Memory B cell (primary cell): ENCODE results near the gene ELMO1.
A peak's percentile ranks its signal among the peaks of the same experiment; 100 is the strongest.

Experiments used
- ATAC-seq: fragments of 150-1000 bp; cut with Tn5 transposase; 2 replicates; pipeline ENCODE4 v1.10.0; 2021; ENCODE audit warnings: low read depth, mild to moderate bottlenecking, moderate library complexity
- DNase-seq, 2 donors: peaks; one replicate each; pipeline ENCODE4 v3.0.0; 2022; ENCODE audit warnings: low spot score in 2 of 2
- H3K27ac Mint-ChIP-seq: one replicate; pipeline ENCODE4 v1.8.0; 2022; ENCODE audit warnings: mild to moderate bottlenecking, moderate library complexity, mixed read lengths
- H3K27me3 Mint-ChIP-seq: one replicate; pipeline ENCODE4 v1.8.0; 2022; ENCODE audit warnings: mixed read lengths
- H3K36me3 Mint-ChIP-seq: one replicate; pipeline ENCODE4 v1.8.0; 2022; ENCODE audit warnings: mild to moderate bottlenecking, mixed read lengths
- H3K4me1 Mint-ChIP-seq: one replicate; pipeline ENCODE4 v1.8.0; 2022; ENCODE audit warnings: mixed read lengths
- H3K4me3 Mint-ChIP-seq: one replicate; pipeline ENCODE4 v1.8.0; 2022; ENCODE audit warnings: mild to moderate bottlenecking, moderate library complexity, mixed read lengths
- H3K9me3 Mint-ChIP-seq: one replicate; pipeline ENCODE4 v1.8.0; 2022; ENCODE audit warnings: mixed read lengths

ELMO1 gene

DNA sequence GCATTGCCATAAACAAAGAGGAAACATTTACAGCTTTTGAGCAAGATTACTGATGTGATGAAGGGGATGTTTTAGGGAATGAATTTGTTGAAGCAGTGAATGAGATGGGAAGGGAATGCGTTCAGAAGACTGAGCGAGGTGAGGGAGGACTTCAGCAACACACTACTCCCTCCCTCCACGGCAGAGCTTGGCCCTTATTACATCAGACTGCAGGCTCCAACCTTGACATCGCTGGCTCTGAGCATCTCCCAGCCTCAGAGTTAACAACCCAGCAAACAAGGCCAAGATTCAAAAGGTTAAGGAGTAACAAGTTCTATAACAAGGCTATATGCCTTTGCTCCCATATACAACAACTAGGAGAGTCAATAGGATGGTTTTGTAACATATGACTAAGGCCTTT is 164.4 kb downstream of the ELMO1 start:
- no peak for ATAC-seq
- H3K36me3 Mint-ChIP-seq, result peaks cover 15% of the 10 kb centered on the region
- H3K4me1 Mint-ChIP-seq, result peaks cover 56% of the 10 kb centered on the region
- no peaks in the 10 kb centered on the region for H3K27me3 Mint-ChIP-seq
- peaks cover 2% of the 10 kb centered on the region for H3K9me3 Mint-ChIP-seq
- H3K27ac Mint-ChIP-seq, result no peak overlapping the region
- no peak for DNase-seq
- no peak overlapping the region for H3K4me3 Mint-ChIP-seq

DNA sequence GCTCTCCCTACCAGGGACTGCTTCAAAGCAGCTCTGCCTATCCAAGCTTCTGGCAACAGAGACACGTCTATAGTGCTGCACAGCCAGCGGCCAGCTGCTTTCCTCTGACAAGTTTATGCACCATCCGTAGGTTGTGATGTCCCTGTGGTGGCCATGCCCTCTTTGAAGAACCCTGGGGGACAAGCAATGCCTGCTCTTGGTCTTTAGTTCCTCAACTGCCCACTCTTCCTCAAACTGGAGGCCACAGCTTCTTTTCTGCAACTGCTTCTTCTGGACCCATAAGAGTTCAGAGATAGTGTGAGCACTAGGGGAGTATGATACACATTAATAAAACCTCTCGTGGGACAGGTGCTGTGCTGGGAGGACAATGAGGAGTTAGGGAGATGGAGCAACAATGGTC is 164.9 kb downstream of the ELMO1 start:
- Mint-ChIP-seq H3K9me3 (peaks cover 2% of the 10 kb centered on the region), H3K27me3 (no peaks in the 10 kb centered on the region), H3K27ac (no peak overlapping the region), H3K36me3 (peaks cover 15% of the 10 kb centered on the region), H3K4me3 (no peak overlapping the region), H3K4me1 (peaks cover 51% of the 10 kb centered on the region)
- DNase-seq (no peak), ATAC-seq (no peak)

DNA sequence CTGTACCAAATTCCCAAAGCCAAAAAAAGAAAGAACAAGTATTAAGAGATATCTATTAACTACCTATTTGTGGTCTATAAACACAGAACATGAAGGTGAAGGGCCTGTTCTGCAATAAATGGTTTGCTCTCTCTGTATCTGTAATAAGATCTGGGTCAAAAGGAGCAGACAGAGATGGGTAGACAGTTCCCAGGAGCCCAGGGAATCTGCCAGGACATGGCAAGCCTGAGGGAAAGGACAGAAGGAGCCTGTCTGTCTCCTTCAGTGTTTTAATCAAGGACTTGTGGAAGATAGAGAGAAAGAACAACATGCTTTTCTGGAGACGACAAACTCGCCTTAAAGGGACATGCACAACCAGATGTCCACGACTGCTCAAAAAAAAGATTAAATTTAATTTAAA is 165.7 kb downstream of the ELMO1 start:
- no peak for ATAC-seq
- peaks cover 50% of the 10 kb centered on the region for H3K4me1 Mint-ChIP-seq
- peaks cover 17% of the 10 kb centered on the region for H3K36me3 Mint-ChIP-seq
- no peak for DNase-seq
- no peak overlapping the region for H3K4me3 Mint-ChIP-seq
- no peaks in the 10 kb centered on the region for H3K27me3 Mint-ChIP-seq
- H3K27ac Mint-ChIP-seq, result peak overlapping the region; percentile 56
- peaks cover 2% of the 10 kb centered on the region for H3K9me3 Mint-ChIP-seq

DNA sequence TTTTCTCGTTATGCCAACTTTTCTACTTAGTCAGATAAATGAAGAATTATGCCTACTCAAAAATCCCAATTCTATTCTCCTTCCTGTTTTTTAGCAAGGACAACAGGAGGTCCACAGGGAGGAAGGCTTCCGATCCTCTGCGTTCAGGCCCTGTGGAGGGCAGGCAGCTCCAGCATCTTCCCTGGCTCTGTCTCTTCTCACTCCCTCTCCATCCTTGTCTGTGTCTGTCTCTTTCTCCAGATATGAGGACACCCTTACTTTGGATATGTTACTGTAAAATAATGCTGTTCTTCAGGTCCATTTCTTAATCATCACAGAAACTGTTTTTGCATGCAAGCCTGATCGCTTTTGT is 166.6 kb downstream of the ELMO1 start:
- DNase-seq, result no peak
- H3K27ac Mint-ChIP-seq, result peak overlapping the region; percentile 56
- ATAC-seq, result no peak
- H3K9me3 Mint-ChIP-seq, result peaks cover 2% of the 10 kb centered on the region
- peaks cover 45% of the 10 kb centered on the region for H3K4me1 Mint-ChIP-seq
- no peak overlapping the region for H3K4me3 Mint-ChIP-seq
- H3K27me3 Mint-ChIP-seq, result no peaks in the 10 kb centered on the region
- H3K36me3 Mint-ChIP-seq, result peaks cover 18% of the 10 kb centered on the region

DNA sequence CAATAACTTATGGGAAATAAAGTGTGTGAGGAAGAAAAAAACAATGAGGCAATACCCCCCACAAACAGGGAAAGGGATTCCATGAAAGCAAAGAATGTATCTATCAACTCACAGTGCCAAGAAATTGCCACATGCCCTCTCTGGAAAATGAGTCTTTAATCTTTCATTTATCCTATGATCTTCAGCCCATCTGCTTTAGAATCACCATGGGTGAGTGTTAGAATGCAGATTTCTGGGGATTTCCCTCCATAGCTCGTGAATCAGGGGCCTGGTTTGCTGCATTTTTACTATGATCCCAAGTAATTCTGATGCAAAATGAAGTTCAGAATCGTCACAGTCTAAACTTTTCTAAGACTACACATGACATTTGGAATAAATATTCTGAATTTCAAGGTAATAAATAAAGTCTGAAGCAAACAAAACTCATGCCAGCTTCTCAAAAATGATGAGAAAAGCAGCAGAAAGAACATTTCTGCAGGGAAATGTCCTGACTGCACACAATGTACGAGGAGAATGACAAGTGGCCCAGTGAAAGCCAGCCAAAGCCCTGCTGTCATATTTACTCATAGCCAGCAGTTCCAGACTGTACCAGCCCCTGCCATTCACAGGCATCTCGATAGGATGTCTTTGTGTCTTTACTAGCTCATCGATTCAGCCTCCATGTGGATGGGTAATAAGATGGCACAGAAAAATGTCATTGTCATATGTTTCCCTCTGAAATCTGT is 167.1 kb downstream of the ELMO1 start:
- Mint-ChIP-seq H3K36me3 (peaks cover 19% of the 10 kb centered on the region), H3K4me1 (peaks cover 49% of the 10 kb centered on the region), H3K27ac (peak overlapping the region; percentile 82), H3K4me3 (no peak overlapping the region), H3K9me3 (peaks cover 2% of the 10 kb centered on the region), H3K27me3 (no peaks in the 10 kb centered on the region)
- no peak for DNase-seq
- no peak for ATAC-seq

DNA sequence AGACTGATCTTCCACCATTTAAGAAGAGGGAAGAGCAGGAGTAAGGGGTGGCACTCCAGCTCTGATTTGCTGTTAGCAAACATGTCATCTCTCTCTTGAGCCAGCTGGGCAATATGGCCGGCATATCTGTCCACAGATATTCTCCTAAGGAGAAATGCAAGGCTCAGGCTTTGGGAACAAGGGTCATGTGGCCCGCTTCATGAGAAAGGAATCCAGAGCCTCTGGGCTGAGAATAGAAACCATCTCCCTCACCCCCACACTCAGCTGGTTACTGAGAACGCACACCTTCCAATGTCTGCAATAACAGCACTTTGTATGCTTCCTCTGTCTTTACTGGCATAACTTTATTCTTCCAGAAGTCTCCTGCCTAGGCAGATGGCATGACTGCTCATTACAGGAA is 171.2 kb downstream of the ELMO1 start:
- Mint-ChIP-seq H3K27me3 (no peaks in the 10 kb centered on the region), H3K27ac (no peak overlapping the region), H3K4me1 (peaks cover 30% of the 10 kb centered on the region), H3K9me3 (peaks cover 2% of the 10 kb centered on the region), H3K36me3 (peaks cover 23% of the 10 kb centered on the region), H3K4me3 (no peak overlapping the region)
- no peak for ATAC-seq
- DNase-seq, result no peak

DNA sequence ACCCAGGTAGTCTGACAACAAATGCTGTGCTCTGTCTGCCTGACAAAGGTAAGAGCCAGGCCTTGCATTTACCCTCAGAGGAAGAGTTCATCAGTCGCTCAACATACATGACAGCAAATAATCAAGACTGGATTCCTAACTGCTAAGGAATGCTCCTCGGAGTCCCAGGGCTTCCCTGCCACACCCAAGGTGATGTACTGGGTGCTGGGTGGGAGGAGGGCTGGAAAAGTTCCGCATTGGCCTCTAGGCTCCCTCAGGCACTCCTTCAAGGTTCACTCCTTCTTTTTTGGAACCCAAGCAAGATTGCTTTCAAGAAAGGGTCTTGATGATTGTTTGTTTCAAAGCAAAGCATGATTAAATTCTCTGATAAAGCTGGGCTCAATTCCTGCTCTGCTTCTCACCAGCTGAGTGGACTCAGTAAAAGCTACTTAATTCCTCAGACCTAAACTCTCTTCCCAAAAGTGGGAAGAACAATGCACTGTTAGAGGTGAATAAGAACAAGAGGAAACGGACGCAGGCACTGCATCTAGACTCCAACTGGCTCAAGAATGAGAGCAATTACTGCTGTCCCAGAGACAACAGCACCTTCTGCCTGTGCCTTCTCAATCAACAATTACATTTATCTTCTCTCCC is 173.5 kb downstream of the ELMO1 start:
- Mint-ChIP-seq H3K4me1 (peaks cover 18% of the 10 kb centered on the region), H3K27me3 (no peaks in the 10 kb centered on the region), H3K27ac (no peak overlapping the region), H3K4me3 (no peak overlapping the region), H3K9me3 (no peaks in the 10 kb centered on the region), H3K36me3 (peaks cover 11% of the 10 kb centered on the region)
- ATAC-seq, result no peak
- DNase-seq, result no peak

DNA sequence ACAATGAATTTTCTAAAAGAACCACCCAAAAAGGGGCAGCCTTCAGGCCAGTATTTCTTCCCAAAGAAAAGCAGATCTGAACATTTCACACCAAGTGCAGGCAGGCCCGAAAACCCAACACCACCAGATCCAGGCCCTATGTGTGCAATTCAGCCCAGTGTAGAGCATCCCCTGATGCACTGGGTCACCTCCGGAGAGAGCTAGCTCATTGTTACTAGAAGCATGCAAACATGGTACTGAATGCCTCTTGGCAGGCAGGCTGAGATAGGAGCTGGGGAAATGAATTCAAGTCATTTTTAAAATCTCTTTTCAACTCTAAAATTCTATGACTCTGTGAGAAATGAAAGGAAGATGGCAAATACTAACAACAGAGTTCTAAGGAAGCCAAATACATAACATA is 174.8 kb downstream of the ELMO1 start:
- no peaks in the 10 kb centered on the region for H3K9me3 Mint-ChIP-seq
- DNase-seq, result no peak
- no peak for ATAC-seq
- peaks cover 12% of the 10 kb centered on the region for H3K4me1 Mint-ChIP-seq
- no peaks in the 10 kb centered on the region for H3K27me3 Mint-ChIP-seq
- no peak overlapping the region for H3K4me3 Mint-ChIP-seq
- H3K27ac Mint-ChIP-seq, result peak overlapping the region; percentile 55
- peaks cover 13% of the 10 kb centered on the region for H3K36me3 Mint-ChIP-seq

DNA sequence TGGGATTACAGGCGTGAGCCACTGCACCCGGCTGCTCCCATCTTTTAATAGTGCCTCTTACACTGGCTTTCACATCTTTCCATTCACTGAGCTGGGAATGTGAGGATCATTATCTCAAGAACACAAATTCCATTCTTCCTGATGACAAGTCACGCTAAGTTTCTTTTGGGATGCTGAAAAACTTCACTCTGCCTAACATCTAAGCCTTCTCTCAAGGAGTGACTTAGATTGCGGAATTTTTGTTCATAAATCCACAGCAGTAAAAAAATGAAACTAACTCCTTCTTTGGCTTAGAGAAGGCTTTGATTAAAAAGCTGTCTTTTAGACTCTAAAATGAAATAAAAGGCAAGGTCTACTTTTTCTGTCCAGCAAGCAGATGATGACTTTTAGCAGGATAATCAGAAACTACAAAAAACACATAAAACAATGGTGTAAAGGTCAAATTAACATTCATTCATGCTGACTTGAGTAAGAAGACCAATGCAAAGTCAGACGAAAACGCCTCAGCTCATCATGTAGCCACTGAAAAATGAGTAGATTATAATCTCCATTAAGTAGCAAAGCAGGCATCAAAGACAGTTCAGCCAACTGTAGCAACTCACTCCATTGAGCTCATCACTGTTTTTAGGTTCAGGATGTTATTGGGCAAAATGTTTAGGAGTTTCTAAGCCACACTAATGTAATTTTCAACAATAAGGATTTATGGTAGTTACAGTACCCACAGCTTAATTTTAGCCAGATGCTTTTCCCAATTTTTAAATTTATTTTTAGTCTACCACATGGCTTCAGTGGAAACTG is 178.8 kb downstream of the ELMO1 start:
- no peak overlapping the region for H3K27ac Mint-ChIP-seq
- no peaks in the 10 kb centered on the region for H3K9me3 Mint-ChIP-seq
- H3K4me3 Mint-ChIP-seq, result no peak overlapping the region
- DNase-seq, result no peak
- ATAC-seq, result no peak
- peaks cover 19% of the 10 kb centered on the region for H3K4me1 Mint-ChIP-seq
- no peaks in the 10 kb centered on the region for H3K27me3 Mint-ChIP-seq
- peaks cover 13% of the 10 kb centered on the region for H3K36me3 Mint-ChIP-seq

DNA sequence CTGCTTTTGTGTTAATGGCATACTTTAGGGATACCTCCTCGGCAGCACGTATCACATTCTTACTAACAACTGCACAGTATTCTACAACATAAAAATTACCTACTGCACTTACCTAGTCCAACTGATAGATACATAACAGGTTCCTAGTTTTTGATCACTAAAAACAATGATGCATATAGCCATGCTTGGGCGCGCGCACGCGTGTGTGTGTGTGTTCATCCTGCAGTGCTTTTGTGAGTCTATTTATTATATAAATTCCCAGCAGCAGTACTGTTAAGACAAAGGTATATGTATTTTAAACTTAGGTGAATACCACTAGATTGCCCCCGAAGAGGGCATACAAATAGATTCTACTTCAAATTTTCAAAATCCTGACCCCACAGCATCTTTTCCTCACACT is 181.4 kb downstream of the ELMO1 start:
- Mint-ChIP-seq H3K27me3 (no peaks in the 10 kb centered on the region), H3K4me1 (peaks cover 24% of the 10 kb centered on the region), H3K36me3 (peaks cover 14% of the 10 kb centered on the region), H3K9me3 (no peaks in the 10 kb centered on the region), H3K27ac (peak overlapping the region; percentile 48), H3K4me3 (no peak overlapping the region)
- no peak for DNase-seq
- ATAC-seq, result no peak

DNA sequence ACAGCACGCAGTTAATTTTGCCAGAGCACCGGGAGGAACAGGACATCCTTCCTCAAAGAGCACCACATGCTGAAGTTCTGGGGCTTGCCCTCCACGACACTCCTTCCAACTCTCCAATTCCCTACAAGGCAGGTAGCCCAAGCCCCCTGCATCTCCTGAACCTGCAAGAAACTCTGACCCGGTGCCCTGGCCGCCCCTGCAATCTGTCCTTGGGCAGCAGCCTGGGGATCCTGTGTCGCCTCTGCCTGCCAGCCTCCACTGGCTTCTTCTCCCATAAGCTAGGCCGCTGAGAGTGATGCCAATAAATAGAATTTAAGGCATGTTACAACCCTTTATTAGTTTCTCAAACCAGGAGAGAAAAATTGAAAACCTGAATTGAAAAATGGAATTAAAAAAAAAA is 182.8 kb downstream of the ELMO1 start:
- no peaks in the 10 kb centered on the region for H3K9me3 Mint-ChIP-seq
- no peak overlapping the region for H3K4me3 Mint-ChIP-seq
- DNase-seq (no peak), ATAC-seq (no peak)
- peaks cover 15% of the 10 kb centered on the region for H3K36me3 Mint-ChIP-seq
- peak overlapping the region; percentile 39 for H3K27ac Mint-ChIP-seq
- peaks cover 24% of the 10 kb centered on the region for H3K4me1 Mint-ChIP-seq
- no peaks in the 10 kb centered on the region for H3K27me3 Mint-ChIP-seq

DNA sequence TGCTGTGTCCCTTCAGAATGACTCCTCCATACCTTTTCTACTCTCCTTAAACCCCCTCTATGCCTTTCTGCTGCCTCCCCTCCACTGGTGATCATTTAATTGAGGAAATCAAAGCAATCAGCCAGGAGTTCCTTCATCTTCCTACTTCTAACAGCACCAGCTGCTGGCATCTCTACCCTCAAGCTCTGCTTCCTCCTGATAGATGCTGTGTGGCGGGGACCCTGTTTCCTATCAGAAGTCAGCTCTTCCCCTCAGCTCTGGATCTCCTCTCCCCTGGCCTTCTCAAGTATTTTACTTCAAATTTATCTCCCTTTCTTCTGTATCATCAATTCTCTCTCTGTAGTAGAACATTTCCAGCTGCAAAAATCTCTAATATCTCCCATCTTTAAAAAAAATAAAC is 183.7 kb downstream of the ELMO1 start:
- ATAC-seq (peak; percentile 19), DNase-seq (no peak)
- peak overlapping the region; percentile 6 for H3K27ac Mint-ChIP-seq
- peaks cover 30% of the 10 kb centered on the region for H3K4me1 Mint-ChIP-seq
- no peaks in the 10 kb centered on the region for H3K27me3 Mint-ChIP-seq
- H3K9me3 Mint-ChIP-seq, result no peaks in the 10 kb centered on the region
- H3K4me3 Mint-ChIP-seq, result no peak overlapping the region
- H3K36me3 Mint-ChIP-seq, result peaks cover 13% of the 10 kb centered on the region

DNA sequence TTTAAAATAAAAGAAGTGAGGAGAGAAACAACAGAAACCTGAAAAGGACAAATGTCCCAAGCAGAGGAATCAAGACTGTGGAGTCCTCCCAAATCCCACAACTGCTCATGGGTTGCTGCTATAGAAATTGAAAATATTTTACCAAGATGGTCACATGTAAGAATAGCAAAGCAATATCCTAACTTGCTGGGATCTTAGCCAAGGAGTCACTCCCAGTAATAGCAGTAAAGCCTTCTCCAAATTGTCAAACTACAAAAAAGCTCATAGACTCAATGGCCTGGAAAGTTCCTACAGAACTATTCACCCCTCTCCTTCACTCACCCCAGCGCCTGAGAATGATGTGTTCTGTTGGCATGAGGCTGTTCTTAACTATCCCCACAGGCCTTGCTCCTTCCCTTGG is 186.5 kb downstream of the ELMO1 start:
- ATAC-seq (no peak), DNase-seq (no peak)
- H3K36me3 Mint-ChIP-seq, result peaks cover 6% of the 10 kb centered on the region
- no peak overlapping the region for H3K27ac Mint-ChIP-seq
- H3K4me3 Mint-ChIP-seq, result no peak overlapping the region
- no peaks in the 10 kb centered on the region for H3K27me3 Mint-ChIP-seq
- H3K9me3 Mint-ChIP-seq, result no peaks in the 10 kb centered on the region
- peaks cover 40% of the 10 kb centered on the region for H3K4me1 Mint-ChIP-seq

DNA sequence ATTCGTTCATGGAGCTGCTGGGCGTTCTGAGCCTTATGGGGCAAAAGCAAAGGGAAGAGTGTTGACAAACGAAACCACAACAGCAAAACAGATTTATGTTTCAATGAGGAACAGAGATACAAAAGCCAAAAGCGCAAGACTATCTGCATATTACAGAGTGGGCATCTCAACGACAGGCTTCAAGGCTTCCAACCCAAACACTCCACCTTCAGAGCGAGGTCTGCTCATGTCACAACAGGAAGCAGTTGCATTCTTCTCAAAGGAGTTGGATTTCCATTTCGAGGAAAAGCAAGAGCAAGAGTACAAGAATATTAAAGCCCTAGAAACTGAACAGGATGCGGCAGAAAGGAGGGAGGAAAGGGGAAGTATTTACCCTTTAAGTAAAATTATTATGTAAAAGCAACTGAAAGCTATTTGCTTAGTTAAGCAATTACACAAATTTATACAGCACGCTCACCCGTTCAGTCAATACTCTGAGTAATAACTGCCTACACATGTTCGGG is 189.3 kb downstream of the ELMO1 start:
- peak overlapping the region; percentile 80 for H3K27ac Mint-ChIP-seq
- H3K27me3 Mint-ChIP-seq, result no peaks in the 10 kb centered on the region
- no peaks in the 10 kb centered on the region for H3K9me3 Mint-ChIP-seq
- H3K36me3 Mint-ChIP-seq, result peaks cover 16% of the 10 kb centered on the region
- H3K4me1 Mint-ChIP-seq, result peaks cover 27% of the 10 kb centered on the region
- H3K4me3 Mint-ChIP-seq, result peak overlapping the region; percentile 9
- ATAC-seq (peak; percentile 29), DNase-seq (no peak)
